Caco-2 (cell line): Measurements from ENCODE around the gene CRHR1. TPM values are rescaled to one million over a fixed set of nuclear protein-coding genes. Genes with fewer than 3 reads are reported as not detected.

ENCODE experiments used
- BruUV-seq: library from RNA; stranded (reverse); fragments of 400-500 nt; replicated peaks from 2 replicates; lab custom pipeline; 2021; lab: Mats Ljungman, UMichigan
- CTCF ChIA-PET: fragments of 300-600 bp; sonication (Branson Sonifier 250); formaldehyde crosslinking; loops from one replicate; lab custom pipeline; 2022; ENCODE audit warnings: antibody characterized with exemption; lab: Charles Lee
- POLR2A ChIA-PET: fragments of 300-600 bp; sonication (Branson Sonifier 250); formaldehyde crosslinking; loops from one replicate; lab custom pipeline; 2022; ENCODE audit warnings: antibody characterized with exemption; lab: Charles Lee
- DNase-seq, 2 experiments: peaks; one replicate each; pipeline versions ENCODE4 v3.0.0 to v3.0.0-alpha.2; 2020 to 2022
- H3K27me3 ChIP-seq: replicated peaks from 2 replicates; pipeline ENCODE4 v1.6.0; 2011; ENCODE audit warnings: low read length; ENCODE audit not compliant: control insufficient read depth, insufficient read depth
- H3K36me3 ChIP-seq: 2 replicates; pipeline ENCODE4 v1.5.1; 2011; ENCODE audit warnings: low read length; ENCODE audit not compliant: control insufficient read depth, insufficient read depth
- H3K4me1 ChIP-seq: fragments of 250-450 bp; sonication (Bioruptor Pico); 2 replicates; pipeline ENCODE4 v1.5.1; 2020; ENCODE audit warnings: mild to moderate bottlenecking
- H3K4me3 ChIP-seq: 2 replicates; pipeline ENCODE4 v1.5.1; 2011; ENCODE audit warnings: low read depth, mild to moderate bottlenecking, control low read depth, low read length
- H3K9me3 ChIP-seq: fragments of 250-450 bp; sonication (Bioruptor Pico); 2 replicates; pipeline ENCODE4 v1.5.1; 2020; ENCODE audit warnings: mild to moderate bottlenecking, moderate library complexity
- H3K27ac Mint-ChIP-seq: one replicate; pipeline ENCODE4 v1.8.0; 2022; ENCODE audit warnings: mixed read lengths; ENCODE audit not compliant: unreplicated experiment
- H3K27me3 Mint-ChIP-seq: one replicate; pipeline ENCODE4 v1.8.0; 2022; ENCODE audit warnings: mixed read lengths; ENCODE audit not compliant: insufficient read depth, unreplicated experiment
- H3K36me3 Mint-ChIP-seq: one replicate; pipeline ENCODE4 v1.8.0; 2022; ENCODE audit warnings: mild to moderate bottlenecking, mixed read lengths; ENCODE audit not compliant: insufficient read depth, unreplicated experiment
- H3K4me1 Mint-ChIP-seq: one replicate; pipeline ENCODE4 v1.8.0; 2022; ENCODE audit warnings: low read depth, mixed read lengths; ENCODE audit not compliant: unreplicated experiment
- H3K4me3 Mint-ChIP-seq: one replicate; pipeline ENCODE4 v1.8.0; 2022; ENCODE audit warnings: mild to moderate bottlenecking, moderate library complexity, mixed read lengths; ENCODE audit not compliant: unreplicated experiment
- H3K9me3 Mint-ChIP-seq: one replicate; pipeline ENCODE4 v1.8.0; 2022; ENCODE audit warnings: mixed read lengths; ENCODE audit not compliant: unreplicated experiment
- CTCF ChIP-seq, 2 experiments: fragments of 200-600 bp in 1 of 2; IDR thresholded peaks; 1 replicate in 1 of 2; 2 replicates in 1 of 2; pipeline versions ENCODE4 v1.5.1 to v1.8.0; 2011 to 2022; ENCODE audit warnings: antibody characterized with exemption in 1 of 2, control low read depth in 1 of 2, inconsistent platforms in 1 of 2, low read depth in 1 of 2, low read length in 1 of 2, mild to moderate bottlenecking in 1 of 2, moderate library complexity in 1 of 2; ENCODE audit not compliant: insufficient read depth in 1 of 2, severe bottlenecking in 1 of 2, unreplicated experiment in 1 of 2
- intact Hi-C: fragments of 100-400 bp; cut with micrococcal nuclease; formaldehyde crosslinking; loops from one replicate; pipeline ENCODE4 v1.10.0; 2022; ENCODE audit not compliant: unreplicated experiment
- total RNA-seq: library from RNA; stranded (reverse); gene quantifications from 2 replicates; pipeline ENCODE4 v1.2.3, GENCODE V29; 2022

CRHR1 gene
- total RNA-seq, 1 experiment from 2014 or later, result not detected

- no TSS peak for BruUV-seq
- POLR2A ChIA-PET, result no interaction called here
- no peaks in the 10 kb centered on the region for H3K4me1 Mint-ChIP-seq
Observed at GRCh38 chr17:45788057-45788456, 3.9 kb downstream of the CRHR1 start.

GRCh38 chr17:45789874-45790273 is 5.8 kb downstream of the CRHR1 start:
- no peaks in the 10 kb centered on the region for H3K9me3 Mint-ChIP-seq
- Histone ChIP-seq H3K4me3 (no peak overlapping the region), H3K9me3 (no peaks in the 10 kb centered on the region), H3K36me3 (no peaks in the 10 kb centered on the region), H3K27me3 (no peaks in the 10 kb centered on the region; the same call in none of the 2 replicates), H3K4me1 (no peaks in the 10 kb centered on the region)
- peaks cover 29% of the 10 kb centered on the region for H3K27me3 Mint-ChIP-seq
- ChIA-PET POLR2A (no interaction called here), CTCF (interaction anchor here (0.6 kb wide), 1 partner anchor 421 kb away, joined by 3 read pairs; no protein-coding TSS in a partner anchor)
- no peak for DNase-seq
- no peak overlapping the region for H3K27ac Mint-ChIP-seq
- no TSS peak for BruUV-seq
- H3K4me3 Mint-ChIP-seq, result no peak overlapping the region
- H3K36me3 Mint-ChIP-seq, result no peaks in the 10 kb centered on the region
- no peaks in the 10 kb centered on the region for H3K4me1 Mint-ChIP-seq
- intact Hi-C loops, result loop anchor here (10.0 kb wide), 1 partner anchor 145 kb away; no protein-coding TSS in a partner anchor
- no peak for TF ChIP-seq CTCF (IDR thresholded peaks at IDR 0.05; ENCODE audit: insufficient read depth in 1 of 2, low read depth in 1 of 2, low read length in 1 of 2, severe bottlenecking in 1 of 2, unreplicated experiment in 1 of 2)

More at GRCh38 chr17:45788057-45788456, 3.9 kb downstream of the CRHR1 start:
- no peak for TF ChIP-seq CTCF (IDR thresholded peaks at IDR 0.05; ENCODE audit: insufficient read depth in 1 of 2, low read depth in 1 of 2, low read length in 1 of 2, severe bottlenecking in 1 of 2, unreplicated experiment in 1 of 2)
- H3K36me3 Mint-ChIP-seq, result no peaks in the 10 kb centered on the region
- DNase-seq, result no peak
- H3K4me3 Mint-ChIP-seq, result no peak overlapping the region
- H3K9me3 Mint-ChIP-seq, result no peaks in the 10 kb centered on the region
- H3K9me3 ChIP-seq, result no peaks in the 10 kb centered on the region
- H3K4me1 ChIP-seq, result 0 out of 2 replicates have a peak, but pooled peaks cover 3% of the 10 kb centered on the region
- peaks cover 28% of the 10 kb centered on the region for H3K27me3 Mint-ChIP-seq
- CTCF ChIA-PET, result interaction anchor here (0.6 kb wide), 1 partner anchor 105 kb away, joined by 7 read pairs; no protein-coding TSS in a partner anchor
- H3K27me3 ChIP-seq, result peaks cover 1% of the 10 kb centered on the region
- no peaks in the 10 kb centered on the region for H3K36me3 ChIP-seq
- H3K4me3 ChIP-seq, result no peak overlapping the region
- intact Hi-C loops, result loop anchor here (10.0 kb wide), 1 partner anchor 143 kb away; no protein-coding TSS in a partner anchor
- H3K27ac Mint-ChIP-seq, result no peak overlapping the region

GRCh38 chr17:45790296-45790922 is 6.3 kb downstream of the CRHR1 start:
- no peak for TF ChIP-seq CTCF (IDR thresholded peaks at IDR 0.05; ENCODE audit: insufficient read depth in 1 of 2, low read depth in 1 of 2, low read length in 1 of 2, severe bottlenecking in 1 of 2, unreplicated experiment in 1 of 2)
- no peak overlapping the region for H3K27ac Mint-ChIP-seq
- H3K4me1 Mint-ChIP-seq, result no peaks in the 10 kb centered on the region
- peaks cover 29% of the 10 kb centered on the region for H3K27me3 Mint-ChIP-seq
- DNase-seq, result no peak
- Histone ChIP-seq H3K4me1 (no peaks in the 10 kb centered on the region), H3K27me3 (no peaks in the 10 kb centered on the region; the same call in 1 of the 2 replicates), H3K36me3 (no peaks in the 10 kb centered on the region), H3K9me3 (no peaks in the 10 kb centered on the region), H3K4me3 (no peak overlapping the region)
- BruUV-seq, result no TSS peak
- H3K4me3 Mint-ChIP-seq, result no peak overlapping the region
- intact Hi-C loops, result no loop called here
- H3K9me3 Mint-ChIP-seq, result no peaks in the 10 kb centered on the region
- CTCF ChIA-PET, result interaction anchor here (0.6 kb wide), 1 partner anchor 421 kb away, joined by 3 read pairs; no protein-coding TSS in a partner anchor
- POLR2A ChIA-PET, result no interaction called here
- H3K36me3 Mint-ChIP-seq, result no peaks in the 10 kb centered on the region
